Activated naive CD4-positive, alpha-beta T cell treated with anti-CD3 and anti-CD28 coated beads, Interleukin-2, amount 10 ng/mL, durations not matched to agents 7 days and 5 days (primary cell): ENCODE measurements around the gene SMAGP.
"Not testable (repeated sequence)": the region's sequence is repeated elsewhere in the genome, so short reads cannot be mapped to it uniquely, and the experiment has no call there.

Experiments used
- CTCF ChIA-PET: fragments of 350-600 bp; sonication (Branson Sonifier 250); formaldehyde crosslinking; loops from one replicate; lab custom pipeline; 2021; ENCODE audit warnings: antibody characterized with exemption; lab: Charles Lee
- DNase-seq: peaks from one replicate; pipeline ENCODE4 v3.0.0-alpha.2; 2020
- H3K27ac Mint-ChIP-seq: one replicate; pipeline ENCODE4 v1.8.0; 2021; ENCODE audit warnings: mild to moderate bottlenecking, moderate library complexity, mixed read lengths
- H3K27me3 Mint-ChIP-seq: one replicate; pipeline ENCODE4 v1.8.0; 2021; ENCODE audit warnings: mild to moderate bottlenecking, mixed read lengths
- H3K36me3 Mint-ChIP-seq: one replicate; pipeline ENCODE4 v1.8.0; 2021; ENCODE audit warnings: mixed read lengths
- H3K4me1 Mint-ChIP-seq: one replicate; pipeline ENCODE4 v1.8.0; 2021; ENCODE audit warnings: mixed read lengths
- H3K4me3 Mint-ChIP-seq: one replicate; pipeline ENCODE4 v1.8.0; 2021; ENCODE audit warnings: mild to moderate bottlenecking, moderate library complexity, mixed read lengths
- H3K9me3 Mint-ChIP-seq: one replicate; pipeline ENCODE4 v1.8.0; 2021; ENCODE audit warnings: mixed read lengths

SMAGP gene

DNA sequence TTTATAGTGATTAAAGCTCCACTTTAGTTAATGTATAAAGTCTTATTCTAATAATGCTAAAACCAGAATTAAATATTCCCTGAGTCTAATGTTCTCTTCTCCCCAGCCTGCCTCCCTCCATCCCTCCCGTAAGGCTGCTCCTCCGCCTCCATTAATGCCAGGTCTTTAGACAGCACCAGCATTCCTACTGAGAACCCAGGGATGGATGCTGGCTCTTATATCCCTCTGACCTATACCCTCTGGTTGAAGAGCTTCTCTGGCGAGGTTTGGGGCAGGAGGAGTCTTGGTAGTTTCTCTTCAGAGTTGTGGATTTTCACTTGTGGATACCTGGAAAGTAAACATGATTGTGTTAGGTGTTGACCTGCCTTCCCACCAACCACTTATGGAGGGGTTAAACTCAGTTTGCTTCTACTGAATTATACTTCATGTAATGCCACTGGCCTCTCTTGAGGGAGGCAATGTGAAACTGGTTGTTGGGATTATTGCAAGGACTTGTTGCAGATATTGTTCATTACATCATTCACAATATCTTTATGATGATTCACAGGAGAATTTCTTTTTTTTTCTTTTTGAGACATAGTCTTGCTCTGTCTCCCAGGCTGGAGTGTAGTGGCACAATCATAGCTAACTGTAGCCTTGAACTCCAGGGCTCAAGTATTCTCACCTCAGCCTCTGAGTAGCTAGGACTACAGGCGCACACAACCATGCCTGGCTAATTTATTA, 11.1 kb upstream of the SMAGP start:
- Mint-ChIP-seq H3K4me1 (peaks cover 5% of the 10 kb centered on the region), H3K9me3 (no peaks in the 10 kb centered on the region), H3K27me3 (no peaks in the 10 kb centered on the region), H3K27ac (peak overlapping the region; percentile 7), H3K36me3 (peaks cover 29% of the 10 kb centered on the region), H3K4me3 (no peak overlapping the region)
- CTCF ChIA-PET: interaction anchor here (0.6 to 1.1 kb wide), 2 partner anchors 28 to 522 kb away, joined by 3 to 4 read pairs; no protein-coding TSS in a partner anchor
- no peak for DNase-seq

GRCh38 chr12:51275088-51275487, 4.9 kb upstream of the SMAGP start:
- CTCF ChIA-PET: interaction anchor here (1.0 to 1.6 kb wide), 2 partner anchors 13 to 66 kb away, joined by 3 to 4 read pairs; no protein-coding TSS in a partner anchor
- peaks cover 11% of the 10 kb centered on the region for H3K4me1 Mint-ChIP-seq
- H3K9me3 Mint-ChIP-seq: no peaks in the 10 kb centered on the region
- no peak overlapping the region for H3K27ac Mint-ChIP-seq
- no peak overlapping the region for H3K4me3 Mint-ChIP-seq
- peaks cover 29% of the 10 kb centered on the region for H3K27me3 Mint-ChIP-seq
- peaks cover under 1% of the 10 kb centered on the region for H3K36me3 Mint-ChIP-seq
- DNase-seq: no peak

- H3K27ac Mint-ChIP-seq, H3K4me3 Mint-ChIP-seq, H3K9me3 Mint-ChIP-seq, DNase-seq, H3K36me3 Mint-ChIP-seq: not testable (repeated sequence)
- peaks cover 41% of the 10 kb centered on the region for H3K27me3 Mint-ChIP-seq
- H3K4me1 Mint-ChIP-seq: peaks cover 19% of the 10 kb centered on the region
- CTCF ChIA-PET: interaction anchor here (1.4 kb wide), 1 partner anchor 68 kb away, joined by 8 read pairs; no protein-coding TSS in a partner anchor
Measured at GRCh38 chr12:51272810-51273209, 2.6 kb upstream of the SMAGP start.

GRCh38 chr12:51270951-51271518, 820 bp upstream of the SMAGP start:
- peak overlapping the region; percentile 90 for H3K4me3 Mint-ChIP-seq
- peaks cover 41% of the 10 kb centered on the region for H3K27me3 Mint-ChIP-seq

GRCh38 chr12:51269174-51270066, 795 bp downstream of the SMAGP start:
- Mint-ChIP-seq H3K4me1 (peaks cover 29% of the 10 kb centered on the region), H3K27me3 (peaks cover 41% of the 10 kb centered on the region), H3K36me3 (no peaks in the 10 kb centered on the region), H3K4me3 (peak overlapping the region; percentile 79), H3K9me3 (no peaks in the 10 kb centered on the region), H3K27ac (peak overlapping the region; percentile 42)
- peak; percentile 72 for DNase-seq
- CTCF ChIA-PET: interaction anchor here (0.7 to 2.7 kb wide), 9 partner anchors 17 to 226 kb away, joined by 3 to 78 read pairs (median 6); partner anchors contain the start of genes BIN2 and POU6F1

More at GRCh38 chr12:51270951-51271518, 820 bp upstream of the SMAGP start:
- H3K36me3 Mint-ChIP-seq: no peaks in the 10 kb centered on the region
- H3K27ac Mint-ChIP-seq: no peak overlapping the region
- no peaks in the 10 kb centered on the region for H3K9me3 Mint-ChIP-seq
- CTCF ChIA-PET: interaction anchor here (0.8 to 2.7 kb wide), 10 partner anchors 9 to 84 kb away, joined by 3 to 78 read pairs (median 4); partner anchors contain the start of gene POU6F1
- no peak for DNase-seq
- H3K4me1 Mint-ChIP-seq: peaks cover 19% of the 10 kb centered on the region

DNA sequence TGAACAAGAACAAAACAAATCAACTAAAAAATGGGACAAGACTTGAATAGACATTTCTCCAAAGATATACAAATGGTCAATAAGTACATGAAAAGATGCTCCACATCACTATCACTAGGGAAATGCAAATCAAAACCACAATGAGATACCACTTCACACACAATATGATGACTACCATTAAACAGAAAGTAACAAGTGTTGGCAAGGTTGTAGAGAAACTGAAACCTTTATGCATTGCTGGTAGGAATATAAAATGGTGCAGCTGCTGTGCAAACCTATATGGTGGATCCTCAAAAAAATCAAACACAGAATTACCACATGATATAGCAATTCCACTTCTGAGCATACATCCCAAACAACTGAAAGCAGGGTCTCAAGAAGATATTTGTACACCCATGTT, 5.2 kb downstream of the SMAGP start:
- Mint-ChIP-seq H3K36me3 (no peaks in the 10 kb centered on the region), H3K4me3 (no peak overlapping the region), H3K9me3 (no peaks in the 10 kb centered on the region), H3K27ac (no peak overlapping the region), H3K4me1 (peaks cover 27% of the 10 kb centered on the region), H3K27me3 (peaks cover 15% of the 10 kb centered on the region)
- DNase-seq: no peak
- CTCF ChIA-PET: interaction anchor here (1.1 kb wide), 1 partner anchor 75 kb away, joined by 4 read pairs; no protein-coding TSS in a partner anchor

- CTCF ChIA-PET: interaction anchor here (1.0 to 3.8 kb wide), 3 partner anchors 12 to 77 kb away, joined by 3 to 34 read pairs (median 4); no protein-coding TSS in a partner anchor
- peaks cover 12% of the 10 kb centered on the region for H3K27me3 Mint-ChIP-seq
- H3K4me1 Mint-ChIP-seq: peaks cover 25% of the 10 kb centered on the region
- DNase-seq: no peak
- no peak overlapping the region for H3K4me3 Mint-ChIP-seq
- H3K36me3 Mint-ChIP-seq: no peaks in the 10 kb centered on the region
- H3K9me3 Mint-ChIP-seq: no peaks in the 10 kb centered on the region
- H3K27ac Mint-ChIP-seq: no peak overlapping the region
Measured at GRCh38 chr12:51264297-51264696, 5.9 kb downstream of the SMAGP start.

DNA sequence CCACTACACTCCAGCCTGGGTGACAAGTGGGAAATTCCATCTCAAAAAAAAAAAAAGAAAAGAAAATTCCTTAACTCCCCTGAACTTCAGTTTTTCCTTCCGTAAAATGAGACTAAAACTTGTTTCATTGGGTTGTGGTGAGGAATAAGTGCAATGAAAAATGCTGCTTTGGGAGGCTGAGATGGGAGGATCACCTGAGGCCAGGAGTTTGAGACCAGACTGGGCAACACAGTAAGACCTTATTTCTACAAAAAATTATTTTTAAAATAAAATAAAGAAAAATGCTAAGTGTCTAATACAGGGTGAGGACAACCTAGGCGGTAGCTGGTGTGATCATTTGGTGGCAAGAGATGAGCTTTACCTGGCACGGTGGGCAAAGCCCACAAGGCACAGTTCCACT, 6.9 kb downstream of the SMAGP start:
- no peaks in the 10 kb centered on the region for H3K36me3 Mint-ChIP-seq
- H3K9me3 Mint-ChIP-seq: no peaks in the 10 kb centered on the region
- DNase-seq: no peak
- CTCF ChIA-PET: interaction anchor here (0.6 to 3.8 kb wide), 6 partner anchors 11 to 233 kb away, joined by 3 to 34 read pairs (median 3); no protein-coding TSS in a partner anchor
- H3K27ac Mint-ChIP-seq: no peak overlapping the region
- H3K4me1 Mint-ChIP-seq: peaks cover 19% of the 10 kb centered on the region
- peaks cover 3% of the 10 kb centered on the region for H3K27me3 Mint-ChIP-seq
- no peak overlapping the region for H3K4me3 Mint-ChIP-seq

DNA sequence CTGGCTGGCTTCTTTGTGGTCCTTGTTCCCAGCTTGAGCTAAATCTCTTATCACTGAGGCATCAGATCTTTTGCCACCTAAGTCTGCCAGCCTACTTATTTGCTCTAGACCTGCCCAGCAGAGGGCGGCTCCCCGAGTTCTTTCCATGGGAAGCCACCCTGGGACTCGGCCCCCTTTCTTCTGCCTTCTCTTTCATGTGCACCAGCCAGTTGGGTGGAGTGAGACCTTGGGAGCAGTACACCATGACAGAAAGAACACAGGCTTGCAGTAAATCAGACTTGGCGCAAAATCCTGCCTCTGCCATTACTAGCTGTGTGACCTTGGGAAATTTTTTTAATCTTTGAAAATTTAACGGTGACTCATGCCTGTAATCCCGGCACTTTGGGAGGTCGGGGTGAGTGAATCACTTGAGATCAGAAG, 7.4 kb downstream of the SMAGP start:
- DNase-seq: peak; percentile 46
- no peaks in the 10 kb centered on the region for H3K36me3 Mint-ChIP-seq
- CTCF ChIA-PET: interaction anchor here (0.6 to 3.8 kb wide), 8 partner anchors 11 to 107 kb away, joined by 3 to 34 read pairs (median 3); no protein-coding TSS in a partner anchor
- no peak overlapping the region for H3K4me3 Mint-ChIP-seq
- no peak overlapping the region for H3K27ac Mint-ChIP-seq
- H3K27me3 Mint-ChIP-seq: peaks cover 3% of the 10 kb centered on the region
- H3K4me1 Mint-ChIP-seq: peaks cover 19% of the 10 kb centered on the region
- H3K9me3 Mint-ChIP-seq: no peaks in the 10 kb centered on the region

DNA sequence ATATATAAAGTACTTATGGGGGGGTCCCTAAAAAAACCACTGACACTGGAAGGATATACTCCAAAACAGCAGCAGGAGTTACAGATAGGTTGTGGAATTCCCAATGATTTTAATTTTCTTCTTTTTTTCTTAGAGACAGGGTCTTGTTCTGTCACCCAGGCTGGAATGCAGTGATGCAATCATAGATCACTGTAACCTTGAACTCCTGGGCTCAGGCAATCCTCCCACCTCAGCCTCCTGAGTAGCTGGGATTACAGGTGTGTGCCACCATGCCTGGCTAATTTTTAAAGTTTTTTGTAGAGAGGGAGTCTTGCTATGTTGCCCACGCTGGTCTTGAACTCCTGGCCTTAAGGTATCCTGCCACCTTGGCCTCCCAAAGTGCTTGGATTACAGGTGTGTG, 10.6 kb downstream of the SMAGP start:
- H3K9me3 Mint-ChIP-seq, DNase-seq, H3K27ac Mint-ChIP-seq, CTCF ChIA-PET, H3K36me3 Mint-ChIP-seq, H3K27me3 Mint-ChIP-seq, H3K4me3 Mint-ChIP-seq: not testable (repeated sequence)
- peaks cover 11% of the 10 kb centered on the region for H3K4me1 Mint-ChIP-seq

- no peak for DNase-seq
- Mint-ChIP-seq H3K4me3 (no peak overlapping the region), H3K9me3 (no peaks in the 10 kb centered on the region), H3K4me1 (peaks cover 3% of the 10 kb centered on the region), H3K27me3 (no peaks in the 10 kb centered on the region), H3K36me3 (peaks cover 2% of the 10 kb centered on the region), H3K27ac (no peak overlapping the region)
- CTCF ChIA-PET: interaction anchor here (0.9 kb wide), 1 partner anchor 87 kb away, joined by 5 read pairs; no protein-coding TSS in a partner anchor
Measured at GRCh38 chr12:51254536-51254935, 15.7 kb downstream of the SMAGP start.

DNA sequence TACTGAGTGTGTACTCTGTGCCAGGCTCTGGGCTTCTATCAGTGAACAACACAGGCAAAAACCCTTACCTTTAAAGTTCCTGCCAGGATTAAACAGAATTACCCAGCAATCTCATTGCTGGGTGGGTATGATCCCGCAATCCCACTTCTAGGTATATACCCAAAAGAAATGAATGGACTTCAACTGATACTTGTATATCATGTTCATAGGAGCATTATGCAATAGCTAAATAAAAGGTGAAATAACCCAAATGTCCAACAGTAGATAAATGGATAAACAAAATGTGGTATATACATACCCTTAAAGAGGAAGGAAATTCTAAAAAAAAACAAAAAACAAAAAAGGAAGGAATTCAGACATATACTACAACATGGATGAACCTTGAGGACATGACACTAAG, 16.9 kb downstream of the SMAGP start:
- peaks cover 6% of the 10 kb centered on the region for H3K4me1 Mint-ChIP-seq
- no peaks in the 10 kb centered on the region for H3K27me3 Mint-ChIP-seq
- DNase-seq: no peak
- no peak overlapping the region for H3K27ac Mint-ChIP-seq
- CTCF ChIA-PET: interaction anchor here (0.9 to 3.1 kb wide), 16 partner anchors 10 to 486 kb away, joined by 3 to 34 read pairs (median 4); partner anchors contain the start of genes DAZAP2 and SMAGP
- no peak overlapping the region for H3K4me3 Mint-ChIP-seq
- H3K9me3 Mint-ChIP-seq: no peaks in the 10 kb centered on the region
- peaks cover 5% of the 10 kb centered on the region for H3K36me3 Mint-ChIP-seq

DNA sequence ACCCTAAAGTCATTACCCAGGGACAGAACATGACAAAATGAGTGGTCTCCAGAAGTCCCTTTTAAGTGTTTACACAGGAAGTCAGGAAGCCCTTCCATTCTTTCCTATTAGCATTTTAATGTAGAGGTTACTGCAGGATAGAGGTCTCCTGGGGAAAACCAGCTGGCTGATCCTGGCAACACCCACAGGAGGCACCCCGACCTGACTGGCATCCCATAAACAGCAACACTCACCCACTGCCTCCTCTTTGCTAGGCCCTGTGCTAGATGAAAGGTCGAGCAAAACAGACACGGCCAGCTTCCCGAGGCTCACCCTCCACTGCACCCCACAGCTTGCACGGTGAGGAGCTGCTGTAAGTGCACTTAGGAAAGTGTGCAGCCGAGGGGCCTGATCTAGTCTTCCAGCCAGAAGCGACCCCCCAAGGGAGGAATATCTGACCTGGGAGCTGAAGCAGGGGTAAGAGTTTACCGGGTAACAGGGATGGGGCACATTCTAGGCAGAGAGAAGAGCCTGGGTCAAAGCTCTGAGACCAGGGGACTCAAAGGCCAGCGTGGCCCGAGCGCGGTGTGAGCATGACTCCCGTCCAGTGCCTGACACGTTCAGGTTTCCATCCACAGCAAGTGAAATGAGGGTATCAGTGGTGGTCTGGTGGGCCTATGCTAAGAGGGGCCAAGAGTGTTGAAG, 22.6 kb downstream of the SMAGP start:
- no peak for DNase-seq
- no peaks in the 10 kb centered on the region for H3K27me3 Mint-ChIP-seq
- peak overlapping the region; percentile 74 for H3K27ac Mint-ChIP-seq
- peaks cover 46% of the 10 kb centered on the region for H3K4me1 Mint-ChIP-seq
- H3K4me3 Mint-ChIP-seq: no peak overlapping the region
- CTCF ChIA-PET: interaction anchor here (0.8 kb wide), 1 partner anchor 104 kb away, joined by 3 read pairs; no protein-coding TSS in a partner anchor
- no peaks in the 10 kb centered on the region for H3K9me3 Mint-ChIP-seq
- peaks cover 39% of the 10 kb centered on the region for H3K36me3 Mint-ChIP-seq
